GM12878 (cell line): ENCODE measurements around the gene ANKRD13C. TPM values are rescaled to one million over a fixed set of nuclear protein-coding genes. Genes with fewer than 3 reads are reported as not detected.

Experiments used
- BHLHE40 ChIP-seq, 2 experiments: fragments of 450-650 bp in 1 of 2; IDR thresholded peaks; 2 replicates each; pipeline ENCODE4 v1.6.1; 2011 to 2017; ENCODE audit warnings: low read depth in 2 of 2, borderline replicate concordance in 1 of 2, improper control_type of control experiment in 1 of 2, low read length in 1 of 2, mild to moderate bottlenecking in 1 of 2
- CBX3 ChIP-seq: fragments of 200-600 bp; sonication (generic); IDR thresholded peaks from 2 replicates; pipeline ENCODE4 v1.6.1; 2016; ENCODE audit warnings: low read depth, borderline replicate concordance
- CHD2 ChIP-seq: IDR thresholded peaks from 2 replicates; pipeline ENCODE4 v1.6.1; 2011; ENCODE audit warnings: low read depth, low read length, improper control_type of control experiment, borderline replicate concordance
- CREM ChIP-seq: IDR thresholded peaks from 2 replicates; pipeline ENCODE4 v1.6.1; 2014; ENCODE audit warnings: antibody characterized with exemption, low read depth
- FOS ChIP-seq: IDR thresholded peaks from 3 replicates; pipeline ENCODE4 v1.6.1; 2011; ENCODE audit warnings: borderline replicate concordance; ENCODE audit not compliant: insufficient read length; ENCODE audit errors: extremely low read depth
- GABPA ChIP-seq: IDR thresholded peaks from 2 replicates; pipeline ENCODE4 v1.6.1; 2014; ENCODE audit warnings: antibody characterized with exemption, low read depth, mild to moderate bottlenecking, inconsistent platforms
- MEF2A ChIP-seq: IDR thresholded peaks from 2 replicates; pipeline ENCODE4 v1.6.1; 2011; ENCODE audit warnings: low read depth, mild to moderate bottlenecking, low read length, moderate library complexity; ENCODE audit not compliant: insufficient read depth
- MEF2B ChIP-seq: fragments of 450-650 bp; IDR thresholded peaks from 2 replicates; pipeline ENCODE4 v1.6.1; 2018; ENCODE audit warnings: mild to moderate bottlenecking, moderate library complexity; ENCODE audit not compliant: partially characterized antibody, poor library complexity, severe bottlenecking
- NBN ChIP-seq: fragments of 450-650 bp; IDR thresholded peaks from 2 replicates; pipeline ENCODE4 v1.6.1; 2016
- RAD51 ChIP-seq: fragments of 450-650 bp; IDR thresholded peaks from 2 replicates; pipeline ENCODE4 v1.6.1; 2016; ENCODE audit warnings: moderate library complexity, mild to moderate bottlenecking, inconsistent platforms
- RCOR1 ChIP-seq: conservative IDR thresholded peaks from 2 replicates; pipeline ENCODE4 v1.6.1; 2012; ENCODE audit warnings: low read depth, low read length, improper control_type of control experiment
- RELB ChIP-seq: fragments of 450-650 bp; IDR thresholded peaks from 2 replicates; pipeline ENCODE4 v1.6.1; 2017; ENCODE audit warnings: low read depth, mild to moderate bottlenecking, moderate library complexity
- RUNX3 ChIP-seq: IDR thresholded peaks from 2 replicates; pipeline ENCODE4 v1.6.1; 2012; ENCODE audit warnings: low read length, inconsistent platforms
- SMAD1 ChIP-seq: fragments of 450-650 bp; IDR thresholded peaks from 2 replicates; pipeline ENCODE4 v1.6.1; 2018; ENCODE audit warnings: mild to moderate bottlenecking, low read depth; ENCODE audit not compliant: partially characterized antibody
- SPI1 ChIP-seq: IDR thresholded peaks from 2 replicates; pipeline ENCODE4 v1.6.1; 2011; ENCODE audit warnings: low read depth, mild to moderate bottlenecking, low read length, moderate library complexity, borderline replicate concordance; ENCODE audit not compliant: insufficient read depth
- ZBTB33 ChIP-seq: fragments of 450-650 bp; IDR thresholded peaks from 2 replicates; pipeline ENCODE4 v1.6.1; 2017; ENCODE audit warnings: mild to moderate bottlenecking
- ZNF207 ChIP-seq: fragments of 450-650 bp; IDR thresholded peaks from 2 replicates; pipeline ENCODE4 v1.6.1; 2014; ENCODE audit warnings: antibody characterized with exemption, mild to moderate bottlenecking, borderline replicate concordance
- ZNF274 ChIP-seq: IDR thresholded peaks from one replicate; pipeline ENCODE4 v1.8.0; 2011; ENCODE audit not compliant: insufficient read length, insufficient read depth
- ZNF384 ChIP-seq: IDR thresholded peaks from 2 replicates; pipeline ENCODE4 v1.6.1; 2012; ENCODE audit warnings: low read depth, mild to moderate bottlenecking, low read length, improper control_type of control experiment, borderline replicate concordance
- ZSCAN29 ChIP-seq: fragments of 450-650 bp; IDR thresholded peaks from 2 replicates; pipeline ENCODE4 v1.6.1; 2017; ENCODE audit warnings: mild to moderate bottlenecking, moderate library complexity
- polyA plus RNA-seq, 11 experiments: library from polyadenylated mRNA; depleted of rRNA in 4 of 11; unstranded in 6 of 11; stranded (reverse) in 5 of 11; fragments of >200 nt; fragmentation: Nextera tagmentation in 4 of 11; fragmentation: Illumina TruSeq in 1 of 11; extraction: Ambion mirVana in 4 of 11; extraction: Trizol in 1 of 11; gene quantifications; 1 replicate in 1 of 11; 2 replicates in 10 of 11; pipeline versions ENCODE4 v1.2.1 to v1.2.3, GENCODE V29; 2011 to 2016; ENCODE audit warnings: inconsistent platforms in 2 of 11, missing spikeins in 2 of 11, low read depth in 1 of 11
- total RNA-seq, 4 experiments: library from RNA; depleted of rRNA in 3 of 4; stranded (reverse); fragments of >200 nt in 3 of 4; fragmentation: Illumina TruSeq in 1 of 4; extraction: Trizol in 1 of 4; gene quantifications; 2 replicates each; pipeline versions ENCODE4 v1.2.1 to v1.2.3, GENCODE V29; 2013 to 2021
- TF ChIP-seq, protein P1 (sequence below): fragments of 450-650 bp; IDR thresholded peaks from 2 replicates; pipeline ENCODE4 v1.6.1; 2016; ENCODE audit warnings: mild to moderate bottlenecking, moderate library complexity, borderline replicate concordance
- TF ChIP-seq, protein P2 (sequence below): IDR thresholded peaks from 2 replicates; pipeline ENCODE4 v1.6.1; 2012; ENCODE audit warnings: low read length, inconsistent platforms

ANKRD13C gene
- total and polyA plus RNA-seq, 10 of the 15 experiments (the other 5 are each of a cell fraction or from before 2014, with no cell fraction given): 3.7 to 24.4 (median 14.1) TPM

GRCh38 chr1:70358921-70359564 is 4.5 kb upstream of the ANKRD13C start (continued):
- TF ChIP-seq ZNF207 (no peak), ZSCAN29 (no peak), ZNF274 (no peak), SMAD1 (no peak), RELB (peak; percentile 43; the same call in 1 of the 2 replicates), RUNX3 (peak; percentile 99), CHD2 (no peak), NBN (peak; percentile 47; the same call in 1 of the 2 replicates), BHLHE40 (IDR thresholded peaks at IDR 0.05; ENCODE audit: borderline replicate concordance in 1 of 2, low read depth in 2 of 2, low read length in 1 of 2) (peak; percentile 54; a peak in 3 of 4 replicates), RAD51 (peak; percentile 24; the same call in 1 of the 2 replicates), GABPA (peak; percentile 38; the same call in 1 of the 2 replicates), SPI1 (no peak), CREM (peak; percentile 52; the same call in 1 of the 2 replicates), RCOR1 (no peak), ZNF384 (no peak), FOS (no peak), MEF2B (peak; percentile 71), MEF2A (peak; percentile 74), CBX3 (no peak), ZBTB33 (no peak)
- TF ChIP-seq, protein P1, sequence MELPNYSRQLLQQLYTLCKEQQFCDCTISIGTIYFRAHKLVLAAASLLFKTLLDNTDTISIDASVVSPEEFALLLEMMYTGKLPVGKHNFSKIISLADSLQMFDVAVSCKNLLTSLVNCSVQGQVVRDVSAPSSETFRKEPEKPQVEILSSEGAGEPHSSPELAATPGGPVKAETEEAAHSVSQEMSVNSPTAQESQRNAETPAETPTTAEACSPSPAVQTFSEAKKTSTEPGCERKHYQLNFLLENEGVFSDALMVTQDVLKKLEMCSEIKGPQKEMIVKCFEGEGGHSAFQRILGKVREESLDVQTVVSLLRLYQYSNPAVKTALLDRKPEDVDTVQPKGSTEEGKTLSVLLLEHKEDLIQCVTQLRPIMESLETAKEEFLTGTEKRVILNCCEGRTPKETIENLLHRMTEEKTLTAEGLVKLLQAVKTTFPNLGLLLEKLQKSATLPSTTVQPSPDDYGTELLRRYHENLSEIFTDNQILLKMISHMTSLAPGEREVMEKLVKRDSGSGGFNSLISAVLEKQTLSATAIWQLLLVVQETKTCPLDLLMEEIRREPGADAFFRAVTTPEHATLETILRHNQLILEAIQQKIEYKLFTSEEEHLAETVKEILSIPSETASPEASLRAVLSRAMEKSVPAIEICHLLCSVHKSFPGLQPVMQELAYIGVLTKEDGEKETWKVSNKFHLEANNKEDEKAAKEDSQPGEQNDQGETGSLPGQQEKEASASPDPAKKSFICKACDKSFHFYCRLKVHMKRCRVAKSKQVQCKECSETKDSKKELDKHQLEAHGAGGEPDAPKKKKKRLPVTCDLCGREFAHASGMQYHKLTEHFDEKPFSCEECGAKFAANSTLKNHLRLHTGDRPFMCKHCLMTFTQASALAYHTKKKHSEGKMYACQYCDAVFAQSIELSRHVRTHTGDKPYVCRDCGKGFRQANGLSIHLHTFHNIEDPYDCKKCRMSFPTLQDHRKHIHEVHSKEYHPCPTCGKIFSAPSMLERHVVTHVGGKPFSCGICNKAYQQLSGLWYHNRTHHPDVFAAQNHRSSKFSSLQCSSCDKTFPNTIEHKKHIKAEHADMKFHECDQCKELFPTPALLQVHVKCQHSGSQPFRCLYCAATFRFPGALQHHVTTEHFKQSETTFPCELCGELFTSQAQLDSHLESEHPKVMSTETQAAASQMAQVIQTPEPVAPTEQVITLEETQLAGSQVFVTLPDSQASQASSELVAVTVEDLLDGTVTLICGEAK: no peak
- TF ChIP-seq, protein P2, sequence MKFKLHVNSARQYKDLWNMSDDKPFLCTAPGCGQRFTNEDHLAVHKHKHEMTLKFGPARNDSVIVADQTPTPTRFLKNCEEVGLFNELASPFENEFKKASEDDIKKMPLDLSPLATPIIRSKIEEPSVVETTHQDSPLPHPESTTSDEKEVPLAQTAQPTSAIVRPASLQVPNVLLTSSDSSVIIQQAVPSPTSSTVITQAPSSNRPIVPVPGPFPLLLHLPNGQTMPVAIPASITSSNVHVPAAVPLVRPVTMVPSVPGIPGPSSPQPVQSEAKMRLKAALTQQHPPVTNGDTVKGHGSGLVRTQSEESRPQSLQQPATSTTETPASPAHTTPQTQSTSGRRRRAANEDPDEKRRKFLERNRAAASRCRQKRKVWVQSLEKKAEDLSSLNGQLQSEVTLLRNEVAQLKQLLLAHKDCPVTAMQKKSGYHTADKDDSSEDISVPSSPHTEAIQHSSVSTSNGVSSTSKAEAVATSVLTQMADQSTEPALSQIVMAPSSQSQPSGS: peak; percentile 92
